ENCODE measurements around the gene CRYBA2.

CRYBA2 gene

DNA sequence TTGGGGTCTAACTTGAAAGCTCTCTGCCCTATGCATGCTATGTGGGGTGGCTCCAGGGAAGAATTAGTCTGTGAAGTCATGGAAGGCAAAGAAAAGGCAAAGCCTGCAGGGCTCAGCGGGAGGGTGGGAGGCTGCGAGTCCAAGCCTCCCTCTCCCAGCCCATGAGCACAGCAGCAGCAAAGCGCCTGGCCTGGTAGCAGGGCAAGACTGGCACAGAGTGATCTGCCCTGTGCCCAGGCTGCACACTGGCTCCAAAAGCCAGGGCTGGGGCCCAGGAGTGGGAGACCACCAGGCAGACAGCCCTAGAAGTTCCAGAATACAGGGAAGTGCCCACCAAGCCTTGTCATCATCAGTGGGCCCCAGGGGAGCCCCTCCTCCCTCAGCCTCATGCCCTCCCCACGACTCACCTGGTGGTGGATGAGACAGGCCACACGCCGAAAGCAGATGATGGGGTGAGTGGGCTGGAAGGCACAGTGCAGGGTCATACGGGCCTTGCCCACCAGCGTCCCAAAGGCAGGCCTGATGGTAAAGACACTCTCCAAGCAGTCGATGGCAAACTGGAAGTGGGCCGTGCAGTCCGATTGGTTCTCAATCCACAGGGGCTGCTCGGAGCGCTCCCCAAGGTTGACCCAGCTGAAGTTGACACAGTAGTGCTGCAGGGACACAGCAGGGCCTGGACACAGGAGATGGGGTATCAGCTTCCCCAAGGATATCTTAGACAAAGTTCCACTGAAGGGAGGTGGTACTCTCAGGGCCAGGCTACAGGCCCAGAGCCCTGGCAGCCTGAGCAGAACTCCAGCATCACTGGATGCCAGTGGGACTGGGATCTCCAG is 36.0 kb upstream of the CRYBA2 start:
- TF ChIP-seq, protein P1, sequence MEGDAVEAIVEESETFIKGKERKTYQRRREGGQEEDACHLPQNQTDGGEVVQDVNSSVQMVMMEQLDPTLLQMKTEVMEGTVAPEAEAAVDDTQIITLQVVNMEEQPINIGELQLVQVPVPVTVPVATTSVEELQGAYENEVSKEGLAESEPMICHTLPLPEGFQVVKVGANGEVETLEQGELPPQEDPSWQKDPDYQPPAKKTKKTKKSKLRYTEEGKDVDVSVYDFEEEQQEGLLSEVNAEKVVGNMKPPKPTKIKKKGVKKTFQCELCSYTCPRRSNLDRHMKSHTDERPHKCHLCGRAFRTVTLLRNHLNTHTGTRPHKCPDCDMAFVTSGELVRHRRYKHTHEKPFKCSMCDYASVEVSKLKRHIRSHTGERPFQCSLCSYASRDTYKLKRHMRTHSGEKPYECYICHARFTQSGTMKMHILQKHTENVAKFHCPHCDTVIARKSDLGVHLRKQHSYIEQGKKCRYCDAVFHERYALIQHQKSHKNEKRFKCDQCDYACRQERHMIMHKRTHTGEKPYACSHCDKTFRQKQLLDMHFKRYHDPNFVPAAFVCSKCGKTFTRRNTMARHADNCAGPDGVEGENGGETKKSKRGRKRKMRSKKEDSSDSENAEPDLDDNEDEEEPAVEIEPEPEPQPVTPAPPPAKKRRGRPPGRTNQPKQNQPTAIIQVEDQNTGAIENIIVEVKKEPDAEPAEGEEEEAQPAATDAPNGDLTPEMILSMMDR (IDR thresholded peaks at IDR 0.05; ENCODE audit: borderline replicate concordance, insufficient read depth, low read depth, low read length), result no peak
- no peak overlapping the region for H3K4me3 ChIP-seq (ENCODE audit: low read depth, low read length)

DNA sequence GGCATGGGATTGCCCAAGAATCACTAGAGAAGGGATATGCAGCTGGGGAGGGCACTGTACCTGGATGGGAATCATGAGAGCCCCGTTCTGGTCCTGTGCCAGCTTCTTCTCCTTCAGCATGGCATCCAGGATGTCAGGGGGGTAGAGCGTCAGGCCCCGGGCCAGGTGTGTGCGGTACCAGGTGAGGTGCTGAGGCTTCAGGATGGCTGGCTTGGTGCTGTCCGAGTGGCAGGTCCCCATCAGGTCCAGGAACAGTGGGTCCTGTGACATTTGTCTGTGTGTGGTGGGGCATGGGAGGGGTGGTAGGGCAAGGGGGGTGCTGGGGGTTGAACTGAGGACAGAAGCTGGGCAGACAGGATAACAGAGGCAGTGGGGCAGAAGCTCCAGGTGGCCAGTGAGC is 34.9 kb upstream of the CRYBA2 start:
- no peak overlapping the region for H3K4me3 ChIP-seq (ENCODE audit: low read depth, low read length)
- TF ChIP-seq, protein P1 (IDR thresholded peaks at IDR 0.05; ENCODE audit: borderline replicate concordance, insufficient read depth, low read depth, low read length), result no peak

DNA sequence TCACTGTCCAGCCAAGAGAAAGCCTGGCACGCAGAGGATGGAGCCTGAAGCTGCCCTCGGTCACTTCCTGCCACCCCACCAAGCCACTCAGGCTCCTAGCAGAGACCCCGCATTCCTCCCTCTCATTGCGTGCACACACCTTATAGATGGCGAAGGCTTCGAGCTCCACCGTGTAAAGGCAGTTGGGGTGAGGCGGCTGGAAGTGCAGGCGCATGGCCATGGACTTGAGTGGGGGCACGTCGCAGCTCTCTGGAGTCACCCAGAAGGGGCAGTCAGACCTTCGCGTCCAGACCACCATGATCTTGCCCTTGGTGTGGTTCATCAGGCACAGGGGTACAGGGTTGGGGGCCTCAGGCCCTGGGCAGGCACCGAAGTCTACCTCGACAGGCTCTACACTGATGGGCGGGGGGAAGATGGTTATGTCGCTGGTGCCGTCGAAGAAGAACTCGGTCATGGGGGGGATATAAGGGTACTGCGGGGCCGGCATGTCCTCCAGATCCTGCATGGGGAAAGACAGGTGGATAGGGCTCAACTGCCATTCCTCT is 34.4 kb upstream of the CRYBA2 start:
- H3K4me3 ChIP-seq (ENCODE audit: low read depth, low read length), result no peak overlapping the region
- TF ChIP-seq, protein P1 (IDR thresholded peaks at IDR 0.05; ENCODE audit: borderline replicate concordance, insufficient read depth, low read depth, low read length), result no peak

DNA sequence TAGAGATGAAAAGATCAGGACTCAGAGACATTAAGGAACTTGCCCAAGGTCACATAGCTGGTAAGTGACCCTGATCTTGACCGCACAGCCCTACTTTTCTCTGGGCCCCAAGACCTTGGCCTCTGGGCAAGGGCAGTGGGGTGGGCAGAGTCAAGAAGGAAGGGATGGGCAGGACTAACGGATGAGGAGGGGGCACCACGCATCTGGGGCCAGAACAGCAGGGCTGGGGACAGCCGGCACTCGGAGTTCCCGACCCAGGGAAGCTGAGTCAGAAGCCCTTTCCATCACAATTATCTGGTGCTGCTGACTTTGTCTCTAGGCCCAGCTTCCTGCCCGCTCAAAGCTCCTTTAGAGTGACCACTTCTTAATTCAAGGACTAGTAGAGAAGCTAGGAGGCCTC is 33.7 kb upstream of the CRYBA2 start:
- TF ChIP-seq, protein P1 (IDR thresholded peaks at IDR 0.05; ENCODE audit: borderline replicate concordance, insufficient read depth, low read depth, low read length), result no peak
- no peak overlapping the region for H3K4me3 ChIP-seq (ENCODE audit: low read depth, low read length)

DNA sequence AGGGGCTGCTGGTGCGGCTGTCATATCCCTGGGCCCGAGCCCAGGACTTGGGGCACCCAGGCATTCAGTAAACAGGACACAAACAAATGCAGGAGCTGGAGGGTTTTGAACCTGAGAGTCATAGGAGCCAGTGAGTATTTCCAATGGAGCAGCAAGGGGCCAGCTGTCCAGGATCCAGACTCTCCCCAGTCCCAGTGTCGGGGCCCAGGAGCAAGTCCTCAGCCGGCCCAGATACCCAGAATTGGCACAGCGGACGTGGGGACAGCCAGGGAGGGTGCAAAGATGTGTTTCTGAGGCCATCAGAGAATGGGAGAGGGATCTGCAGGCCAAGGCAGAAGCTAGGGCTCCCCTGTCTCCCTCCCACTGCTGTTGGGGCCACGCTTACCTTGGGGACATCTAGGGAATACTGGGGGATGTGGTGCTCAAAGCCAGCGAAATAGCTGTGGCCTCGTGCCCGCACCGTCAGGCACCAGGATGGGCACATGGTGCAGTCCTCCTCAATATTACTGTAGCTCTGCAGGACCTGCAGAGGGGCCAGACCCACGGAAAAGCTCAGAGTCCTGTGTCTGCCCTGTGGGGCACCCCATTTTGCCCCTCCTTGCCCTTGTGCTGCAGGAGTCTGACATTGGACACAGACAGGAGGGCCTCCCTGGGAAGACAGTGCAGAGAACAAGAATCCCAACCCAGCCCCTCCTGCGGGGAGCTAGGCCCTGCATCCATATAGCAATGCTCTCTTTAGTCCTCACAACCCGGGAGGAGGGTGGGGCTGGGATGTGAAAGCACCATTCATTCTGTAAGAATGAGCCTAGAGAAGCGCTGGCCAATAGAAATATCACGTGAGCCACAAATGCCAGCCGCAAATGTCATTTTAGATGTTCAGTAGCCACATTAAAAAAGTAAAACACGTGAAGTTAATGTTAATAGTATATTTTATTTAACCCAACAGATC is 32.7 kb upstream of the CRYBA2 start:
- H3K4me3 ChIP-seq (ENCODE audit: low read depth, low read length), result no peak overlapping the region
- TF ChIP-seq, protein P1 (IDR thresholded peaks at IDR 0.05; ENCODE audit: borderline replicate concordance, insufficient read depth, low read depth, low read length), result no peak

DNA sequence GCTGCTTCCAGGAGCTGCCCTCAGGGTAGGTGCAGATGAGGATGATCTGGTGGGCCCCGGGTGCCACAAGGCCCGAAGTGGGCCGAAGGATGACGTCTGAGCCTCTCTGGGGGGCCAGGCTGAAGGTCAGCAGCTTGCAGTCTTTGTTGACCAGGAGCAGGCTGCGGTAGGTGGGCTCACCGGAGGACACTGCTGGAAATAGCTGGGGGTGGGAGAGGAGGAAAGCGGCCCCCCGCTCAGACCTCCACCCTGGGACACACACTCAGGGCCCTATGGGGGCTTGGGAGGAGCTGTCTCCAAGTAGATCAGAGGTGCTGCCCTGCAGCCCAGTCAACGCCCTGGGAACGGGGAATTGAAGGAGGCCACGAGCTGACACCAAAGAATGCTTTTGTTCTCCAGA is 30.8 kb upstream of the CRYBA2 start:
- no peak overlapping the region for H3K4me3 ChIP-seq (ENCODE audit: low read depth, low read length)
- TF ChIP-seq, protein P1 (IDR thresholded peaks at IDR 0.05; ENCODE audit: borderline replicate concordance, insufficient read depth, low read depth, low read length), result no peak

Data from GM12875 (cell line).